ENCODE results near the gene KLF6.
A peak's percentile ranks its signal among the peaks of the same experiment; 100 is the strongest.
"Not testable (repeated sequence)": the region's sequence is repeated elsewhere in the genome, so short reads cannot be mapped to it uniquely, and the experiment has no call there.

The KLF6 gene

GRCh38 chr10:3737864-3738263, 47.1 kb downstream of the KLF6 start:
- TF ChIP-seq, protein P1, sequence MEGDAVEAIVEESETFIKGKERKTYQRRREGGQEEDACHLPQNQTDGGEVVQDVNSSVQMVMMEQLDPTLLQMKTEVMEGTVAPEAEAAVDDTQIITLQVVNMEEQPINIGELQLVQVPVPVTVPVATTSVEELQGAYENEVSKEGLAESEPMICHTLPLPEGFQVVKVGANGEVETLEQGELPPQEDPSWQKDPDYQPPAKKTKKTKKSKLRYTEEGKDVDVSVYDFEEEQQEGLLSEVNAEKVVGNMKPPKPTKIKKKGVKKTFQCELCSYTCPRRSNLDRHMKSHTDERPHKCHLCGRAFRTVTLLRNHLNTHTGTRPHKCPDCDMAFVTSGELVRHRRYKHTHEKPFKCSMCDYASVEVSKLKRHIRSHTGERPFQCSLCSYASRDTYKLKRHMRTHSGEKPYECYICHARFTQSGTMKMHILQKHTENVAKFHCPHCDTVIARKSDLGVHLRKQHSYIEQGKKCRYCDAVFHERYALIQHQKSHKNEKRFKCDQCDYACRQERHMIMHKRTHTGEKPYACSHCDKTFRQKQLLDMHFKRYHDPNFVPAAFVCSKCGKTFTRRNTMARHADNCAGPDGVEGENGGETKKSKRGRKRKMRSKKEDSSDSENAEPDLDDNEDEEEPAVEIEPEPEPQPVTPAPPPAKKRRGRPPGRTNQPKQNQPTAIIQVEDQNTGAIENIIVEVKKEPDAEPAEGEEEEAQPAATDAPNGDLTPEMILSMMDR (IDR thresholded peaks at IDR 0.05; ENCODE audit: control extremely low read depth, extremely low read depth, low read depth, missing control alignments): no peak
- ChIA-PET CTCF (interaction anchor here (1.4 to 2.1 kb wide), 2 partner anchors 11 to 44 kb away, joined by 3 to 5 read pairs; no protein-coding TSS in a partner anchor), POLR2A (no interaction called here)
- DNase-seq (ENCODE audit: extremely low spot score): no peak

DNA sequence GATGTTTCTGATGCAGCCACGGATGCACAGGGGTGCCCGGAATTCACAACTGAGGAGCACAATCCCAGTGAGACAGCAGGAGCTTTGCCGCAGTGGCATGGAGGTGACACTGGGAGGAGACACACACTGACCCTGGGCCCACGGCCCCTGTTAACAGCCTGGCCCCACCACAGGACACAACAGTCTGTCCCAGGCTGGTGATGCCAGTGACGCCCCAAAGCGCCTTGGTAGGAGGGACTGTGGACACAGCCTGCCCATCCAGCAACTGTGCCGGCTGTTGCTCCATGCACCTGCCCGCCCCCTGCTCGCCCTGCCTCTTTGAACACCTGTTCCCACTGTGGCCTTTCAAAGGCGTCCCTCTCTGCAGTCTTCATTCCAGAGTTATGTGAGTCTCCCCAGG, 49.8 kb downstream of the KLF6 start:
- no peak for DNase-seq (ENCODE audit: extremely low spot score)
- TF ChIP-seq, protein P1 (IDR thresholded peaks at IDR 0.05; ENCODE audit: control extremely low read depth, extremely low read depth, low read depth, missing control alignments): peak; percentile 33
- POLR2A ChIA-PET: no interaction called here
- CTCF ChIA-PET: interaction anchor here (0.8 to 1.5 kb wide), 3 partner anchors 10 to 922 kb away, joined by 3 read pairs; no protein-coding TSS in a partner anchor

DNA sequence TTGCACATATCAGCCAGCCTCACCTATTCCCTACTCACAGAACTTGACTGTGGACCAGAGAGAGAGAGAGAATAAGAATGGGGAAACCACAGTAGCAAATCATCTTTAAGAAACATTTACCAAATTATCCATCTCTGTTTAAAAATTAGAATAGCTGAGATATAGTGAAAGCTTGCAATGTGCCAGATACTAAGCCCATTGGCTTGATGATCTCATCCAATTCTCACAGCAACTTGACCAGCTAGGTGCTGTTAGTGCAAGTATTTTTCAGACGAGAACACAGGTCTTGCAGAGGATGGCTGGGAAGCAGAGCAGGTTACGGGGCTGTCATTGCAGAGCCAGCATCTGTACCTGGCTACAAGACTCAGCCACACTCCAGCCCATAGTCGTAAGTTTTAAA, 50.9 kb downstream of the KLF6 start:
- TF ChIP-seq, protein P1 (IDR thresholded peaks at IDR 0.05; ENCODE audit: control extremely low read depth, extremely low read depth, low read depth, missing control alignments): no peak
- DNase-seq (ENCODE audit: extremely low spot score): no peak
- ChIA-PET POLR2A (no interaction called here), CTCF (interaction anchor here (1.1 to 1.5 kb wide), 4 partner anchors 11 to 918 kb away, joined by 3 to 4 read pairs (median 3); no protein-coding TSS in a partner anchor)

DNA sequence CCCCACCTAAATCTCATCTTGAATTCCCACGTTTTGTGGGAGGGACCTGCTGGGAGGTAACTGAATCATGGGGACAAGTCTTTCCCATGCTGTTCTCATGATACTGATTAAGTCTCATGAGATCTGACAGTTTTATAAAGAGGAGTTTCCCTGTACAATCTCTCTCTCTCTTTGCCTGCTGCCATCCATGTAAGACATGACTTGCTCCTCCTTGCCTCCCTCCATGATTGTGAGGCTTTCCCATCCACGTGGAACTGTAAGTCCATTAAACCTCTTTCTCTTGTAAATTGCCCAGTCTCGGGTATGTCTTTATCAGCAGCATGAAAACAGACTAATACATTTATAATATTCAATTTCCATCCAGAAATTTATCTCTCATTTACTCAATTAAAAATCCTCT, 52.8 kb downstream of the KLF6 start:
- DNase-seq (ENCODE audit: extremely low spot score); POLR2A ChIA-PET; CTCF ChIA-PET: not testable (repeated sequence)

DNA sequence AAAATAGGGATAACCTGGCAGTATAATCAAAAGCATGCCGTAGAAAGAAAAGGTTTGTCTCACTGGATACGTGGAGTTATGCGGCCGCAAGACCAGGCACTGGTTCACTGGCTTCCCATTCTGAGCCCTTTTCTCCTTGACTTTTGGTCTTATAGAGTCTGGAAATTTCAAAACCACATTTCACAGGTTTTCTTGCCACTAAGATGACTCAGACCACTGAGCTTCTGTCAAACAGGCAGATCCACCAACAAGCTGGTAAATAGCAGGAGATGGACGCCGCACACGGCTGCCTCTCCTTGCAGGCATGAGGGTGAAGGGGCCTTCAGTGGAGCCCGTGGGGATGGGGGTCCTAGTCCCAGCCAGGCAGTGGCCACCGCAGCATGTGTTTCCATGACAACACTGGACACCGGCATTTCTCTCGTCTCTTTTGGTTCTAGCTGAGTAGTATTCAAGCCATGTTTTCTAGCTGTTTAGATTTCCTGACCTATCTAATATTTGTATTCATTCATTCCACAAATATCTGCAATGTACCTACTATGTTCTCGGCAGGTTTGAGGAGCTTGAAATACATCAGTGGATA, 55.5 kb downstream of the KLF6 start:
- DNase-seq (ENCODE audit: extremely low spot score): no peak
- ChIA-PET POLR2A (interaction anchor here (0.6 kb wide), 1 partner anchor 19 kb away, joined by 3 read pairs; no protein-coding TSS in a partner anchor), CTCF (interaction anchor here (1.2 kb wide), 1 partner anchor 20 kb away, joined by 3 read pairs; no protein-coding TSS in a partner anchor)
- TF ChIP-seq, protein P1 (IDR thresholded peaks at IDR 0.05; ENCODE audit: control extremely low read depth, extremely low read depth, low read depth, missing control alignments): no peak

- TF ChIP-seq, protein P1 (IDR thresholded peaks at IDR 0.05; ENCODE audit: control extremely low read depth, extremely low read depth, low read depth, missing control alignments): no peak
- ChIA-PET CTCF (interaction anchor here (0.7 to 1.2 kb wide), 3 partner anchors 16 to 40 kb away, joined by 3 to 5 read pairs (median 3); no protein-coding TSS in a partner anchor), POLR2A (no interaction called here)
- no peak for DNase-seq (ENCODE audit: extremely low spot score)
These were observed 56.4 kb downstream of the KLF6 start for GRCh38 chr10:3728563-3728962.

GRCh38 chr10:3727268-3727667, 57.7 kb downstream of the KLF6 start:
- no peak for DNase-seq (ENCODE audit: extremely low spot score)
- POLR2A ChIA-PET: no interaction called here
- TF ChIP-seq, protein P1 (IDR thresholded peaks at IDR 0.05; ENCODE audit: control extremely low read depth, extremely low read depth, low read depth, missing control alignments): no peak
- CTCF ChIA-PET: no interaction called here

Measured in GM10248 (cell line).